ENCODE data around the gene CDH20.

DNA sequence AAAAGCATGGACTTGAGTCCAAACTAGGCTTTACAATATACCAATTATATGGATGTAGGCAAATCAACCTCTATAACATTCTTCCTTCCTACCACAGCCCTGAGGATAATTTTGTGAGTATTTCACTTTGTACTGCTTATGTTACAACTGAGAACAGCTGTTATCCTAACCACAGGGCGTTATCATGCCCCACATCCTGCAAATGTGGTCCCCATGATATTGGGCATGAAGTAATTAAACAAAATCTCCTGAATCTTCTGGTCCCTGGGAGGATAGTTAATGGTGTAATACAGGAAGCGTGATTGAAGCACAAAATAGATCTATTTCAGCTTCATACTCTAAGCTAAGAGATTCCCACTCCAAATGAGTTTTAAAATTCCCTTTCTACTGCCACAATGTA lies 223.6 kb downstream of the CDH20 start:
- TF ChIP-seq, protein P1, sequence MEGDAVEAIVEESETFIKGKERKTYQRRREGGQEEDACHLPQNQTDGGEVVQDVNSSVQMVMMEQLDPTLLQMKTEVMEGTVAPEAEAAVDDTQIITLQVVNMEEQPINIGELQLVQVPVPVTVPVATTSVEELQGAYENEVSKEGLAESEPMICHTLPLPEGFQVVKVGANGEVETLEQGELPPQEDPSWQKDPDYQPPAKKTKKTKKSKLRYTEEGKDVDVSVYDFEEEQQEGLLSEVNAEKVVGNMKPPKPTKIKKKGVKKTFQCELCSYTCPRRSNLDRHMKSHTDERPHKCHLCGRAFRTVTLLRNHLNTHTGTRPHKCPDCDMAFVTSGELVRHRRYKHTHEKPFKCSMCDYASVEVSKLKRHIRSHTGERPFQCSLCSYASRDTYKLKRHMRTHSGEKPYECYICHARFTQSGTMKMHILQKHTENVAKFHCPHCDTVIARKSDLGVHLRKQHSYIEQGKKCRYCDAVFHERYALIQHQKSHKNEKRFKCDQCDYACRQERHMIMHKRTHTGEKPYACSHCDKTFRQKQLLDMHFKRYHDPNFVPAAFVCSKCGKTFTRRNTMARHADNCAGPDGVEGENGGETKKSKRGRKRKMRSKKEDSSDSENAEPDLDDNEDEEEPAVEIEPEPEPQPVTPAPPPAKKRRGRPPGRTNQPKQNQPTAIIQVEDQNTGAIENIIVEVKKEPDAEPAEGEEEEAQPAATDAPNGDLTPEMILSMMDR (IDR thresholded peaks at IDR 0.05), result no peak
- TF ChIP-seq POLR2A (IDR thresholded peaks at IDR 0.05), result no peak

Measured in Peyer's patch (tissue), 4 donors.